ENCODE data around the gene ZNF277.

DNA sequence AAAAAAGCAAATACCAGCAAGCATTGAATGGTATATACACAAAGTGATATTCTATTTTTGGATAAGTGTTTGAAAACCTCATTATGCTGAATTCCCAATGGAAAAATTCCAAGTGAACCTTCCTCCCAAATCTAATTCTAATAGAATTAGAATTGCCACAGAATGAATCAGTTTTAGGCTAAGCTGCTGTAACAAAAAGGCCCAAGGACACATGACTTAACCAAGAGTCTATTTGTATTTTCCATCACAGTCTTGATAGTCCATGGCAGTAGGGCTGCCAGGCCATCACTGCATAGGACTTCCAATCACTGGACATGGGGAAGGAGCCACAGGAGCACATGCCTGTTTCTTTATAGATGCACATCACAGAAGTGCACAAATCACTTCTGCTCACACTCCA lies 152.6 kb downstream of the ZNF277 start:
- TF ChIP-seq CTCF (IDR thresholded peaks at IDR 0.05) (no peak), POLR2A (IDR thresholded peaks at IDR 0.05) (no peak)
